ENCODE measurements around the gene CYP20A1.
"Not testable (repeated sequence)": the region's sequence is repeated elsewhere in the genome, so short reads cannot be mapped to it uniquely, and the experiment has no call there.

The CYP20A1 gene

DNA sequence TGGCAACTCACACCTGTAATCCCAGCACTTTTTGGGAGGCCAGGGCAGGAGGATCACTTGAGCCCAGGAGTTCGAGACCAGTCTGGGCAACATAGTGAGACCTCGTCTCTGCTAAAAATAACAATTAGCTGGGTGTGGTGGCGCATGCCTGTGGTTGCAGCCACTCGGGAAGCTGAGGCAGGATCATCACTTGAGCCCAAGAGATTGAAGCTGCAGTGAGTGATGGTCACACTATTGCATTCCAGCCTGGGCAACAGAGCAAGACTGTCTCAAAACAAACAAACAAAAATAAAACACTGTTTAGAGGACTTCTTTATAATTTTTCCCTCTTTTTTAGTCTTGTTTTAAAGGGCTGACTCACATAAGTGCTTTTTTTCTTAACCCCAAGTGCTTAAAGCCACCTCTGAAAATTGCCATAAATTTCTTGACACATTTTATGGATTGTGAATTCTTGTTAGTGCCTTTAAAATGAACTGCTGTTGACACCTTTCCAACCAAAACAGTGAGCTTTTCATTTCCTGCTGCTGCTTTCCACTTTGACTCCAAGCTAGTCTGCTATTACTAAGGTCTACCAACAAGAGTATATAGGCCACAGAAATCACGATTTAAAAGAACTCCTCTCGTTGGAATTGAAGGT is 41.7 kb downstream of the CYP20A1 start:
- DNase-seq (ENCODE audit: low read depth in 2 of 2, low spot score in 1 of 2) = no peak

DNA sequence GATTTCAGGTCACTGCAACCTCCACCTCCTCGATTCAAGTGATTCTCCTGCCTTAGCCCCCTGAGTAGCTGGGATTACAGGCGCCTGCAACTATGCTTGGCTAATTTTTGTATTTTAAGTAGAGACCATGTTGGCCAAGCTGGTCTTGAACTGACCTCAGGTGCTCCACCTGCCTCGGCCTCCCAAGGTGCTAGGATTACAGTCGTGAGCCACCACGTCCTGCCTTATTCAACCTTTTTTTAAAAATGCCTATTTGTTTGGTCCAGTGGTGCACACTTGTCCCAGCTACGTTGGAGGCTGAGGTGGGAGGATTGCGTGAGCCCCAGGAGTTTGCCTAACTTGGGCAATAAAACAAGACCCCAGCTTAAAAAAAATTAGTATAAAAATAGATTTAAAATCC is 43.3 kb downstream of the CYP20A1 start:
- DNase-seq (ENCODE audit: low read depth in 2 of 2, low spot score in 1 of 2) = no peak

DNA sequence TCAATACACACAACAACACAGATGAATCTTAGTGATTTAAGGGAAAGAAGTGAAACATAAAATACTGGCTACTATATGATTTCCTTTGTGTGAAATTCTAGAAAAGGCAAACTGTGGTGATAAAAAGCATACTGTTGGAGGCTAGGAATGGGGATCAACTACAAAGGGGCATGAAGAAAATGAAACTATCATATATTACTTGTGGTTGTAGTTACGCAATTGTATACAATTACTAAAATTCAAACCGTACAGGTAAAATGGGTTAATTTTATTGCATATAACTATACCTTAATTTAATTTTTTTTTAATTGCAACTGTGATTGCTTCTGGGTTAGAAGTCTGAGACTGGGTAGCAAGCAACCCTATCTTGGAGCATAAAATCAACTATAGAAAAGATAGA is 47.7 kb downstream of the CYP20A1 start:
- DNase-seq (ENCODE audit: low read depth in 2 of 2, low spot score in 1 of 2) = no peak

DNA sequence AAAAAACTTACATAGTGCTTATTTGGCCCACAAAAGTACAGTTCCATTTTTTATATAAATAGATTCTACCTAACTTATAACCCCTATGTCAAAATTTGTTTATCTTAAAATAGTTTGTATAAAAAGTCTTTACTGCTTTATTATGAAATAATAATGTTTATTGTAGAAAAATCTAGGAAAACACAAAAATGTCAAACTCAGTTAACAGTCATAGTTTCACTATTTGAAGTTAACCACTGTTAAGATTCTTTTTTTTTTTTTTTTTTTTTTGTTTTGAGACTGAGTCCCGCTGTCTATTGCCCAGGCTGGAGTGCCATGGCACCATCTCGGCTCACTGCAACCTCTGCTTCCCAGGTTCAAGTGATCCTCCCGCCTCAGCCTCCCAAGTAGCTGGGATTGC is 62.8 kb downstream of the CYP20A1 start:
- DNase-seq (ENCODE audit: low read depth in 2 of 2, low spot score in 1 of 2) = no peak

DNA sequence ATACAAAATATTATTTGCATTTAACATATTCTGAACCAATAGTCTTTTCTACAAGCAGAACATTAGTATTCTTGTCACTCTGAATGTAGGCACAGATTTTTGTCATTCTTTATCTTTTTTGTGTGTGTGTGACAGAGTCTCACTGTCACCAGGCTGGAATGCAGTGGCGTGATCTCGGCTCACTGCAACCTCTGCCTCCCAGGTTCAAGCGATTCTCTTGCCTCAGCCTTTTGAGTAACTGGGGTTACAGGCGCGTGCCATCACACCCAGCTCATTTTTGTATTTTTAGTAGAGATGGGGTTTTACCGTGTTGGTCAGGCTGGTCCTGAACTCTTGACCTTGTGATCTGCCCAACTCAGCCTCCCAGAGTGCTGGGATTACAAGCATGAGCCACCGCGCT is 63.8 kb downstream of the CYP20A1 start:
- not testable (repeated sequence) for DNase-seq (ENCODE audit: low read depth in 2 of 2, low spot score in 1 of 2)

DNA sequence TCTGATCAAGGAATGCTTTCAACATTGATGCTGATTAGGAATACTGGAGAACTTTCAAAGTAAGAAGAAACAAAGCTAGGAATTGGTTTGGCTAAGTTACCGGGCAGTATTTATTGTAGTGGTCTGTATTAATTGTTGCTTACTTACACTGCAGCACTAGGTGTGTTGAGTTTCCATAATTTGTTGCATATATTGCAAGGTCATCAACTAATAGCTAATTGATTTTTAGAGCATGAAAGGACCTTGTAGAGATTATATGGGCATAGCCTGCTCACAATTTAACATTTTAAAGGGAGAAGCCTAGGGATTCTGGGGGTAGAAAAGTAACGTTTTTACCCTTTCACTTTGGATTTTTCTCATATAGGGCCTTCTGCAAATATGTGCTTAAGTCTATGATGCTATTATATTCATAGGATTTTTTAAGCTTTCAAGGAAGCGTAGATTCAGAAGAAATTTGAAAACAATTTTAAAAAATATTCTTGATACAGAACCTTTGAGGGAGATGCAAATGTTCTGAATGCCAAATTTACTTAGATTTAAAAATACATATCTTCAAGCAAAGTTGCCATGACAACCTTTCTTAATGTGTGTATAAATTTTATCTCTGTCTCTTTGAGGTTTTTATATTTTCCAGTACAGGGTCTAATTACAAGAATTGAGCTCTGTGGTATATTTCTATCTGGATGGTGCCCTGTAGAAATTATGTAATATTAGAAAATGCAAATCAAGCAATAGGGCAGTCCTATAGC is 72.0 kb downstream of the CYP20A1 start:
- DNase-seq (ENCODE audit: low read depth in 2 of 2, low spot score in 1 of 2) = no peak

DNA sequence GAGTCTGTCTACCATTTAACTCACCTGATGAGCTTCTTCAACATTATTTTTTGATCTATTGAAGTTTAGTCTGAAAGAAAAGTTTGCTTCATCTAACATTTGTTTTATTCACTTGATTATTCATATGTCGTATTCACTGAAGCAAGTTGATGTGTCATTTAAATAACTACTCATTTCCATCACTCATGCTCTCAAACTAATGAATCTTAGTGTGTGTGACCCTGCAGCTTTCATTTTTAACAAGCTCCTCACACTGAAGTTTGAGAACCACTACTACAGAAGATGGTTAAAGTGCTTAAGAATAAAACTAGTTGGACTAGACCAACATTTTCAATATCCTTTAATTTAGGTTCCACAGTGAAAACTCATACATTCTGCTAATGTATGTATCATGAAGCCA is 87.5 kb downstream of the CYP20A1 start:
- DNase-seq (ENCODE audit: low read depth in 2 of 2, low spot score in 1 of 2) = no peak

DNA sequence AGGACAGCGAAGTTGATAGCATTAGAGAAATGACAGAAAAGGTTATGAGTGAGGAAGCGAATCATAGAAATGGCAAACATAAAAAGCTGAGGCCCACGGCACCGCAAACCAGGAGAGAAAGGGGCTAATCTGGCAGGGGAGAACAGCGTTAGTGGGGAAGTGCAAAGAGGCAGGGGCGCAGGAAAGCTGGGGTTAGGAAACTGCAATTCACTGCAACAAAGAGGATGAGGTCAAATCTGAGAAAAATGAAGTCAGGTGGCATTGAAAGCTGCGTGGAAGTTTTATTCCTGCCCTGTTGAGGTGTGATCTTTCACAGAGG is 88.7 kb downstream of the CYP20A1 start:
- DNase-seq (ENCODE audit: low read depth in 2 of 2, low spot score in 1 of 2) = no peak

DNA sequence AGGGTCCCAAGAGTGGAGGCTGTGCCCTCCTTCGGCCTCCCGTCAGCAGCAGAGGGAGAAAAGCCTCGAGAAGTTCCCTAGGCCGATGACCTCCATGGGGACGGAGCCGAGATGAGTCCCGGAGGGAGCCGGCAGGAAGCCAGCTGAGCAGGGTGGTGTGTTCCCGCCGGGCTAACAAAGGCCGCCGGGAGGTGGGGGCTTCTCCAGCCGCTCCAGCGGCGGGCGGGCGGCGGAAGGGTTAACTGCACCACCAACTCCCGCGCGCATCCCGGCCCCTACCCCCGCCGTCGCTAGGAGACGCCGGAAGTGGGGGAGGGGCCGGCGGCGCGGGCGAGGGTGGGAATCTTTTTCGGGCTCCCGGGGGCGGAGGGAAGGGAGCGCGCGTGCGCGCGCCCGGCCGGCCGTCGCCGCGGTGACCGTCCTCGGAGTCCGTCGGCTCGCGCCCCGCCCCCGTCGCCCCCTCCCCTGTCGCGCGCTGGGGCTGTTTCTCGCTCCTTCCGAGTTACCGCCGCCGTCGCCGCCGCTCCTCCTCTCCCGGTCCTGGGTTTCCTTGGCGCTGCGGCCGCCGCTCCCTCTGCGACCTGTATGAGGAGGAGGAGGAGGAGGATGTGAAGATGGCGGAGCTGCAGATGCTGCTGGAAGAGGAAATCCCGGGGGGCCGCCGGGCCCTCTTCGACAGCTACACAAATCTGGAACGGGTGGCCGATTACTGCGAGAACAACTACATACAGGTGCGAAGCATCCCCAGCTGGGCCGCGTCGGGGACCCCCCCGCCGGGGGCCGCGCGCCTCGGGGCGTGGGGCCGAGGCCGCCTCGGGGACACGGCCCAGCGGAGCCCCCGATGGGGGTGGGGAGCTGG is 89.3 kb downstream of the CYP20A1 start, which contains the start of gene ABI2:
Gene ABI2 (plus strand): TSS at position 494 of the 859 bp plus-strand sequence. CDS start 121 bp downstream, at position 615.
- DNase-seq (ENCODE audit: low read depth in 2 of 2, low spot score in 1 of 2) = peak; percentile 13 to 22

DNA sequence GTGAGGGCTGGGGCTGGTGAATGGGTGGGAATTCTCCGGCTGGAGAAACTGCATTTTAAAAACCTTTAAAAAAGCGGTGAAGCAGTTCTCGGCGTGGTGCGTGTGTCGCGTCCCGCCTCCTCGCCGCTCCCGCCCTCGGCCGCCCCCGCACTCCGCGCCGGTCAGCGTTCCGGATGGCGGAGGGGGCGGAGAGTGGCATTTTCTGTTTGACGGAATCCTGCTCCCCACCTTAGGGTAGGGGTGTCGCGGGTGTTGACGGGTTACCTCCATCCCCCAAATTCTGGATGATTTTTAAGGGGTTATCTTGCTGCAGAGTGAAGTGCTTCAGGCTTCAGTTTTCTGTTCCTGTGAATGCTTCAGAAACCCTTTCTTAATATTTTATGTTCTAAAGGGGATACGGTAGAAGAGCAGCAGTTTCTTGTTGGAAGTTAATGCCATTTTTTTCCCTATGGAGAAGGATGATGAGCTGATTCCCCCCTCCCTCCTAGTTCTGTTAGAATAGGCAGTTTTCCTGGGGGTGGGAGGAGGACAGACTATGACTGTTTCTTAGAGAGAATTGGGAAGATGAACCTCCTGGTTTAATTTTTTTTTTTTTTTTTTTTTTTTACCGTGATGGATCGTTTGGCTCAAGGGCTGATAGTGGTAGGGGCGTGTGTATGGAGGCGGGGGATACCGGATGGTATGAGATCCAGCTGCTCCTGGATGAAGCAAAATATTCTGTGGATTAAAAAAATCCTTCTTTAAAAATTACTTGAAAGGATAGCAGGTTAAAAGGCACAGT is 90.1 kb downstream of the CYP20A1 start:
- peak in 1 of 2 donors; percentile 18 for DNase-seq (ENCODE audit: low read depth in 2 of 2, low spot score in 1 of 2)

DNA sequence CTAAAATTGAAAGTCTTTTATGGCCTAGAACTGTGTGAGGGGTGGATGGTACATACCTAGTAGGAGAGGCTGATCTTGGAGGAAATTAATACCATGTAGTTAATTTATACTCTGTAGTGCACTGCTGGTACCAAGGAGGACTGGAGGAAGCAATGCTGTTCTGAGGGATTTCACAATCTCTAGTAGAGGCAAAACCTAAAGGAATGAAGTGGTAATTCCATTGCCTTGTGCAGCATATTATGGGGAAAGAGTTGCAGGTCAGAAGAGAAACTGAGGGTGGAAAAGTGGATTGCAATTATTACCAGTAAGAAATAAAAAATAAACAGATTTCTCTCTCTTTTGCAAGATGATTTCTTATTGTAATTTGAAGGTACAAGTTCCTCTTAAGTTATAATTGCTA is 91.6 kb downstream of the CYP20A1 start:
- DNase-seq (ENCODE audit: low read depth in 2 of 2, low spot score in 1 of 2) = no peak

DNA sequence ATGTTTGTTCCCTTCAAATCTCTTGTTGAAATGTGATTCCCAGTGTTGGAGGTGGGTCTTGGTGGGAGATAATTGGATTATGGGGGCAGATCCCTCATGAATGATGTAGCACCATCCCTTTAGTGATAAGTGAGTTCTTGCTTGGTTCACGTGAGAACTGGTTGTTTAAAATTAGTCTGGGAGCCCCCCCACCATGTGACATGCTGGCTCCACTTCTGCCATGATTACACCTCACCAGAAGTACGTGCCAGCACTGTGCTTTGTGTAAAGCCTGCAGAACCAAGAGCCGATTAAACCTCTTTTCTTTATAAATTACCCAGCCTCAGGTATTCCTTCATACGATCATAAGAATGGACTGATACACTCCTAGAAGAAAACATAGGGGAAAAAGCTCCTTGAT is 99.5 kb downstream of the CYP20A1 start:
- DNase-seq (ENCODE audit: low read depth in 2 of 2, low spot score in 1 of 2) = no peak

DNA sequence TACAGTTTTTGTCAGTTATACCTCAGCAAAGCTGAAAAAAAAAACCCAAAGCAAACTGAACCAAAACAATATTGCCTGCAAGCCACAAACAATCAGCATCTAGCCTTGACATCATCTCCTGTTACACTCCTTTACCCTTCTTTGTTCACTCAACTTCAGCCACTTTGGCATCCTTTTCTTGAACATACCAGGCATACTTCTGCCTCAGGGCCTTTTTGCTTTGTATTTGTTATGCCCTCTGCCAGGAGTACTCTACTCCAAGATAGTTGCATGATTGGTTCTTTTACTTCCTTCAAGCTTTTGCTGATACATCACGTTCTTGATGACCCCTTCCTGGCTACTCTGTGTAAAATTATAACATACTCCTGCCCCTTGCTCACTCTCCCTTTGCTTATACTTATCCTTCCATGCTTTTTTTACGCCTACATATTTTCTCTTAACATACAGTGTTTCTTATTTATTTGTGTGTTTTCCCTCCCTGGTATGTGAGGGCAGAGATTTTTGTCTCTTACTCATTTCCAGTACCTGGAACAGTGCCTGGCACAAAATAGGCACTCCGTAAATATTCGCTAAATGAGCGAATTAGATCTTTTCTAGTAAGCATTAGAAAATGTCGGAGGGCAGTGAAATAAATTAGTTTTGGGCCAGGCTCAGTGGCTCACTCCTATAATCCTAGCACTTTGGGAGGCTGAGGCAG is 102.1 kb downstream of the CYP20A1 start:
- no peak for DNase-seq (ENCODE audit: low read depth in 2 of 2, low spot score in 1 of 2)

DNA sequence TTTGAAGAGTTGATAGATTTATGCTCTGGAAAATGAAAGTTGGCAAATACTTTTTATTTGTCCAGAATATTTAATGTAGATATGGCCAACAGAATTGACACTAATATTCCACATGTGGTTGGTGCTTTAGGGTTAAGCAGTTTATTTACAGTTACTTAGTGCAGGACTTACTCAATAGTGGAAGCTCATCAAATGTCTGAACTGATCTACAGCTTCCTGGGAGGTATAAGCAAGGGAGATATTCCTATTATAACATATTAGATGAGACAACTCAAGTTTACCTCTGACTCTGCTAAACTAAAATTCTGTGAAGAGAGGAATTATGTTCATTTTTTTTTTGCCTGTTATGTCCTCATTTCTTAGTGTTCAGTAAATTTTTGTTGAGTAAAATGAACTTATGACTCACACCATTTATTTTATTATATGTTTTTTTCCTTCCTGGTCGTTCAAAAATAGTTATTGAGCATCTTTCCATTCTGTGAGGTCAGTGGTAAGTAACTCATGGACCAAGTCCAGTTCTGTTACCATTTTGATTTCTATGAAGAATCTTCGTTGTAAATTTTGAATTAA is 103.0 kb downstream of the CYP20A1 start:
- DNase-seq (ENCODE audit: low read depth in 2 of 2, low spot score in 1 of 2) = no peak

DNA sequence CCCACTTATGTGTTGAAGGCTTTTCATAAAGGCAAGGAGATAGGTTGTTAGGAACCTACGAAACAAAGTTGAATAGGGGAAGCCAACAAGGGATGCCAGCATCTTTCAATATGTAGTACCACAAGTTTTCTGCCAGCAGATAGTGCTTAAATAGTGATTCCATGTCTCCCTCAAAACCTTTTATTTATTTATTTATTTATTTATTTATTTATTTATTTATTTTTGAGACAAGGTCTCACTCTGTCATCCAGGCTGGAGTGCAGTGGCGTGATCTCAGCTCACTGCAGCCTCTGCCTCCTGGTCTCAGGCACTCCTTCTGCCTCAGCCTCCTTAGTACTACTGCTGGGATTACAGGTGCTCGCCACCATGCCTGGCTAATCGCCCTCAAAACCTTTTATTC is 103.6 kb downstream of the CYP20A1 start:
- not testable (repeated sequence) for DNase-seq (ENCODE audit: low read depth in 2 of 2, low spot score in 1 of 2)

DNA sequence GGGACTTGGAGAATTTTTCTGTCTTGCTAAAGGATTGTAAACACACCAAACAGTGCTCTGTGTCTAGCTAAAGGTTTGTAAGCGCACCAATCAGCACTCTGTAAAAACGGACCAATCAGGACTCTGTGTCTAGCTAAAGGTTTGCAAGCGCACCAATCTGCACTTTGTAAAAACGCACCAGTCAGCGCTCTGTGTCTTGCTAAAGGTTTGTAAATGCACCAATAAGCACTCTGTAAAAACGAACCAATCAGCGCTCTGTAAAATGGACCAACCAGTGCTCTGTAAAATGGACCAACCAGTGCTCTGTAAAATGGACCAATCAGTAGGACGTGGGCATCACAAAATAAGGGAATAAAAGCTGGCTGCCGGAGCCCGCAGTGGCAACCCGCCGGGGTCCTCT is 105.8 kb downstream of the CYP20A1 start:
- no peak for DNase-seq (ENCODE audit: low read depth in 2 of 2, low spot score in 1 of 2)

DNA sequence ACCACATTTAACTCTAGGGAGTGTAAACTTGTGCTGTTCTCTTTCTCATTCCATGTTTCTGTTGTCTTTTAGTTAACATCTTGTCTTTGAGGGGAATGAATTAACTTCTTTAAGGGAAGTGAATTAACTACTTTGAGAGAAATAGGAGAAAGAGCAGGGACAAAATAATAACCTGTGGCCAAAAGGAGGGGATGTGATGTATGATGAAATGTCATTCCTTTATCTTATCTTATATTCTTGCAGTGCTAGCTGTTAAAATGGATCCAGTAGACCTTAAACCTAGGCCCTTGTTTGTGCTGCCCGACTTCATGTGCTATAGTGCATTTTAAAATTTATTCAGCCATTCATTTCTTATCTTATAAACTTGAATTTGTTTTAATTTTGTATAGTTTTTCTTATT is 107.8 kb downstream of the CYP20A1 start:
- no peak for DNase-seq (ENCODE audit: low read depth in 2 of 2, low spot score in 1 of 2)

DNA sequence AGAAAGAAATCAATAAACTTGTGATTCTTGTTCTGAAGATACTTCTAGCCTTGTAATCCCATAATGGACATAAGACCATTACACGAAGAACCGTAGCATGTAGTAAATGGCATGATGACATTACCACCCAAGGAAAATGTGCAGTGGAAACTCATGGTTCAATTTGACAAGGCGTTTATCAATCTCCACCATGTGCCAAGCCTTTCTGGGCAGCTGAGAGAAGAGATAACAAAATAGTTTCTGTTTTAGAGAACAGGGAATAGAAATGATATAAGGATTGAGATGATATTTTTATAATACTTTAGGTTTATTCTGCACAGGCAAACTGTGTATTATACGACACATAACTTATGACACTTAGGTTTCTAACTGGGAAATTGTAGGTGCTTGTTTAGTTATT is 108.6 kb downstream of the CYP20A1 start:
- DNase-seq (ENCODE audit: low read depth in 2 of 2, low spot score in 1 of 2) = no peak

DNA sequence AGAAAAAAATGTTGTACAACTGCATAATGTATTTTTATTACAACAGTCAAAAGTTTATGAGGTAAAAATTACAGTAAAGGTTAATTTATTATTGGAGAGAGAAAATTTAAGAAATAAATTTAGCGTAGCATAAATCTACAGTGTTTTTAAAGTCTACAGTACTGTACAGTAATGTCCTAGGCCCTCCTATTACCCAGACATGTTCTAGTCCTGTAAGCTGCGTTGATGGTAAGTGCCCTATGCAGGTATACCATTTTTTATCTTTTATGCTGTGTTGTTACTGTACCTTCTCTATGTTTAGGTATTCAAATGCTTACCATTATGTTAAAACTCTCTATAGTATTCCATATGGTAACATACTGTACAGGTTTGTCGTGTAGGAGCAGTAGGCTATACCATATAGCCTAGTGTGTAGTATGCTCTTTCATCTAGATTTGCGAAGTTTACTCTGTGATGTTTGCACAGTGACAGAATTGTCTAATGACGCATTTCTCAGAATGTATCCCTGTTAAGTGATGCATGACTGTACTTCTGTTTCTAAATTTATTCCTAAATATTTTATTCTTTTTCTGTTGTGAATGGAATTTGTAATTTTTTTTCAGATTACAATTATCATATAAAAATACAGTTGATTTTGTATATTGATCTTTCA is 113.9 kb downstream of the CYP20A1 start:
- no peak for DNase-seq (ENCODE audit: low read depth in 2 of 2, low spot score in 1 of 2)

DNA sequence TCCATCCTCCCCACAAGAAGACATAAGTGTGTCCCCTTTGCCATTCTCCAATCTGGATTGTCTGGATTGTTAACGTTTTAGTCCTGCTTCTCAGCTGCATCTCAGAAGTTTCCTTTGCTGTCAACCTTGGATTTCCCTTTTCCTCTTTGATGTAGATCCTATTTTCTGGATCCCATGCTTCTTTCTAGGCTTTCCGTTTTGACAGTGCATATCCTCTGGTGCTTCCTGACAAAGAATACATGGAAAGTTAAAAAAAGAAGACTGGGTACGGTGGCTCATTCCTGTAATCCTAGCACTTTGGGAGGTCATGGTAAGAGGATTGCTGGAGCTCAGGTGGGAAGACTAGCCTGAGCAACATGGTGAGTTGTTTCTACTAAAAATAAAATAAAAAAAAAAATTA is 116.1 kb downstream of the CYP20A1 start:
- DNase-seq (ENCODE audit: low read depth in 2 of 2, low spot score in 1 of 2) = no peak

Measured in stimulated activated CD8-positive, alpha-beta memory T cell treated with anti-CD3 and anti-CD28 coated beads, Interleukin-4, amount 100 ng/mL, for 1 hour (primary cell).